Right lobe of liver (tissue), 4 donors: ENCODE measurements around the gene RHEB.

Experiments
- POLR2A ChIP-seq: fragments of 450-650 bp; IDR thresholded peaks from one replicate; pipeline ENCODE4 v1.6.1; 2017; ENCODE audit warnings: antibody characterized with exemption, mild to moderate bottlenecking
- TF ChIP-seq, protein P1 (sequence below), 4 donors: fragments of 200-600 bp in 3 of 4; fragments of 450-650 bp in 1 of 4; IDR thresholded peaks; one replicate each; pipeline versions ENCODE4 v1.5.1 to v1.8.0; 2016 to 2022; ENCODE audit warnings: antibody characterized with exemption in 4 of 4, mild to moderate bottlenecking in 2 of 4
- donor health status: DM: no; HTN: no; CAD: no.
- donor health status: DM: no; HTN: no; CAD: no.
- donor health status: DM: no; HTN: yes; CAD: no.

DNA sequence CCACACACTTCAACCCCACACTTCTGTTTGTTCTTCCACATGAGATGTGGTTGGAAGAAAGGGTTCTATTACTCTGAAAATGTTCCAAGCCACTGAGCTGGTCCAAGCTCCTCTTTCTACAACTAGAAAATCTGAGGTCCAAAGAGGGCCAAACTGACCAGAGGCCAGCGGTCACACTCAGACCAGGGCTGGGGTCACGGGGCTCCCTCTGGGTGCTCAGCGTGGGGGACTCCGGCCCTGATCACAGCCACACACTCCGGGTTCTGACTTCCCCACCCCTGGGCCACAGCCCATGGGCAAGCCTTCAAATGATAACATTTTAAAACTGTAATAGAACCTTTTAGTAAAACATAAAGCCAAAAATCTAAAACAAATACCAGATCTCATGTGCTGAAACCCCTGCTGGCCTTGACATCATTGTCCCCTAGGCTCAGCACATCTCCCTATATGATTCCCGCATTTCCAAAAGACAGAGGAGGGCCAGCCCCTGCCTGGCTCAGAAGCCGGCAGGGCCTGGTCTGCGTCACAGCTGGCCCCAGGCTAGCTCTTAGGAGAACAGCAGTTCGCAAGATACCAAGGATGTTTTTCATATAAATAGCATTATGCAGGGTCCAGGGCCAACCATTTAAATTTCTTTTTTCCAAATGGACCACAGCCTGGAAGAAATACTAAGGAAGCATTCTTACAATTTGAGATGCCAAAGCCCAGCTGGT, 83.1 kb downstream of the RHEB start:
- TF ChIP-seq, protein P1, sequence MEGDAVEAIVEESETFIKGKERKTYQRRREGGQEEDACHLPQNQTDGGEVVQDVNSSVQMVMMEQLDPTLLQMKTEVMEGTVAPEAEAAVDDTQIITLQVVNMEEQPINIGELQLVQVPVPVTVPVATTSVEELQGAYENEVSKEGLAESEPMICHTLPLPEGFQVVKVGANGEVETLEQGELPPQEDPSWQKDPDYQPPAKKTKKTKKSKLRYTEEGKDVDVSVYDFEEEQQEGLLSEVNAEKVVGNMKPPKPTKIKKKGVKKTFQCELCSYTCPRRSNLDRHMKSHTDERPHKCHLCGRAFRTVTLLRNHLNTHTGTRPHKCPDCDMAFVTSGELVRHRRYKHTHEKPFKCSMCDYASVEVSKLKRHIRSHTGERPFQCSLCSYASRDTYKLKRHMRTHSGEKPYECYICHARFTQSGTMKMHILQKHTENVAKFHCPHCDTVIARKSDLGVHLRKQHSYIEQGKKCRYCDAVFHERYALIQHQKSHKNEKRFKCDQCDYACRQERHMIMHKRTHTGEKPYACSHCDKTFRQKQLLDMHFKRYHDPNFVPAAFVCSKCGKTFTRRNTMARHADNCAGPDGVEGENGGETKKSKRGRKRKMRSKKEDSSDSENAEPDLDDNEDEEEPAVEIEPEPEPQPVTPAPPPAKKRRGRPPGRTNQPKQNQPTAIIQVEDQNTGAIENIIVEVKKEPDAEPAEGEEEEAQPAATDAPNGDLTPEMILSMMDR (IDR thresholded peaks at IDR 0.05), result no peak
- TF ChIP-seq POLR2A, result no peak
